ENCODE data around the gene ZNF275.

- no peak for TF ChIP-seq POLR2A (IDR thresholded peaks at IDR 0.05)
- no peak for TF ChIP-seq CTCF (IDR thresholded peaks at IDR 0.05)
- no peak for TF ChIP-seq EP300 (IDR thresholded peaks at IDR 0.05)
Measured at GRCh38 chrX:153387345-153387744, 53.4 kb downstream of the ZNF275 start.

Data from tibial nerve (tissue), 4 donors.